Transverse colon (tissue), 4 donors: ENCODE results near the gene ONECUT3. TPM values are rescaled to one million over a fixed set of nuclear protein-coding genes. Genes with fewer than 3 reads are reported as not detected.

Experiments used
- DNase-seq: peaks from one replicate; pipeline ENCODE4 v3.0.0-alpha.2; 2019
- H3K27ac ChIP-seq, 4 donors: fragments of 200-600 bp; sonication (generic); 2 replicates each; pipeline ENCODE4 v1.5.1; 2016 to 2018; ENCODE audit warnings: inconsistent platforms in 4 of 4
- H3K27me3 ChIP-seq: fragments of 200-600 bp; sonication (generic); 2 replicates; pipeline ENCODE4 v1.5.1; 2017; ENCODE audit warnings: inconsistent platforms
- H3K36me3 ChIP-seq, 4 donors: fragments of 200-600 bp; sonication (generic); 2 replicates each; pipeline ENCODE4 v1.5.1; 2017 to 2019; ENCODE audit warnings: inconsistent platforms in 4 of 4
- H3K4me1 ChIP-seq, 4 donors: fragments of 200-600 bp; sonication (generic); 2 replicates each; pipeline ENCODE4 v1.5.1; 2017 to 2020; ENCODE audit warnings: inconsistent platforms in 4 of 4
- H3K4me3 ChIP-seq, 4 donors: fragments of 200-600 bp; sonication (generic); 1 replicate in 1 of 4; 2 replicates in 3 of 4; pipeline versions ENCODE4 v1.5.1 to v1.6.1; 2017 to 2019; ENCODE audit warnings: inconsistent platforms in 4 of 4
- H3K9me3 ChIP-seq, 2 donors: fragments of 200-600 bp; sonication (generic); 2 replicates each; pipeline ENCODE4 v1.5.1; 2017 to 2019; ENCODE audit warnings: inconsistent platforms in 2 of 2
- CTCF ChIP-seq, 5 experiments: fragments of 200-600 bp in 3 of 5; fragments of 450-650 bp in 2 of 5; sonication (generic) in 3 of 5; IDR thresholded peaks; 1 replicate in 2 of 5; 2 replicates in 3 of 5; pipeline ENCODE4 v1.5.1; 2016 to 2017; ENCODE audit warnings: antibody characterized with exemption in 5 of 5, inconsistent platforms in 3 of 5, mild to moderate bottlenecking in 2 of 5, moderate library complexity in 1 of 5
- EP300 ChIP-seq: sonication (generic); formaldehyde crosslinking; IDR thresholded peaks from one replicate; pipeline ENCODE4 v1.6.1; 2017; ENCODE audit warnings: antibody characterized with exemption, low read depth
- POLR2A ChIP-seq: fragments of 450-650 bp; IDR thresholded peaks from one replicate; pipeline ENCODE4 v1.6.1; 2016; ENCODE audit warnings: antibody characterized with exemption, mild to moderate bottlenecking, moderate library complexity
- POLR2AphosphoS5 ChIP-seq, 3 donors: sonication (generic); formaldehyde crosslinking; IDR thresholded peaks; one replicate each; pipeline ENCODE4 v1.6.1; 2016; ENCODE audit warnings: antibody characterized with exemption in 3 of 3
- WGBS, 2 donors: methylation state at CpG; one replicate each; pipeline ENCODE4 v1.1.5; 2018; ENCODE audit warnings: low coverage in 1 of 2; 5-methylcytosine and 5-hydroxymethylcytosine counted together
- in situ Hi-C, 4 donors: fragments of 200-750 bp; cut with MboI; loops; one replicate each; pipeline versions ENCODE4 v1.15.0 to v1.15.1; 2017; ENCODE audit warnings: low sequenced_read_pairs in 3 of 4, low pct_ligation_motif_present in 1 of 4, low pct_unique_long_range_greater_than_20kb in 1 of 4
- intact Hi-C: fragments of 100-400 bp; cut with DNase I; formaldehyde crosslinking; loops from one replicate; pipeline ENCODE4 v1.15.1; 2023; ENCODE audit warnings: low total_unique reads
- total RNA-seq, 4 donors: library from RNA; depleted of rRNA; stranded (reverse); fragments of >200 nt; gene quantifications; one replicate each; pipeline ENCODE4 v1.1.0, GENCODE V29; 2016

Gene ONECUT3
- total RNA-seq, 4 donors from 2014 or later: not detected

GRCh38 chr19:1761528-1762242, 8.4 kb downstream of the ONECUT3 start:
- DNase-seq: no peak
- Histone ChIP-seq H3K27me3 (peaks cover 100% of the 10 kb centered on the region), H3K4me1 (peaks cover 0 to 10% (median 4%) of the 10 kb centered on the region in 4 donors), H3K36me3 (no peaks in the 10 kb centered on the region), H3K4me3 (no peak overlapping the region), H3K27ac (no peak overlapping the region), H3K9me3 (no peaks in the 10 kb centered on the region)
- in situ Hi-C loops: no loop called here
- TF ChIP-seq CTCF (IDR thresholded peaks at IDR 0.05) (no peak), EP300 (no peak), POLR2A (no peak), POLR2AphosphoS5 (IDR thresholded peaks at IDR 0.05) (no peak)
- intact Hi-C loops: loop anchor here (10.0 kb wide), 1 partner anchor 217 kb away; no protein-coding TSS in a partner anchor
- WGBS, 2 donors: 0 to 8% methylated on average over 1 to 21 of the region's 30 CpGs

- H3K9me3 ChIP-seq: no peaks in the 10 kb centered on the region
- no peak overlapping the region for H3K4me3 ChIP-seq
- peaks cover 0 to 5% (median 2%) of the 10 kb centered on the region in 4 donors for H3K4me1 ChIP-seq
- no peaks in the 10 kb centered on the region for H3K36me3 ChIP-seq
- peaks cover 100% of the 10 kb centered on the region for H3K27me3 ChIP-seq
- no peak overlapping the region for H3K27ac ChIP-seq
- in situ Hi-C loops (no loop called here), intact Hi-C loops (loop anchor here (10.0 kb wide), 1 partner anchor 218 kb away; no protein-coding TSS in a partner anchor)
- WGBS, 2 donors: 17% methylated on average over 31 of the region's 56 CpGs; no CpG with 5 or more reads in 1 of the 2 donors
- TF ChIP-seq EP300 (no peak), POLR2AphosphoS5 (IDR thresholded peaks at IDR 0.05) (no peak), CTCF (IDR thresholded peaks at IDR 0.05) (no peak), POLR2A (no peak)
- no peak for DNase-seq
Measured at GRCh38 chr19:1762243-1763117, 9.2 kb downstream of the ONECUT3 start.

- in situ Hi-C loops (no loop called here), intact Hi-C loops (loop anchor here (10.0 kb wide), 1 partner anchor 219 kb away; no protein-coding TSS in a partner anchor)
- DNase-seq: no peak
- WGBS, 2 donors: 17 to 24% methylated on average over 19 to 39 of the region's 39 CpGs
- Histone ChIP-seq H3K27ac (no peak overlapping the region), H3K4me3 (no peak overlapping the region), H3K27me3 (peaks cover 100% of the 10 kb centered on the region), H3K4me1 (no peaks in the 10 kb centered on the region), H3K9me3 (no peaks in the 10 kb centered on the region), H3K36me3 (no peaks in the 10 kb centered on the region)
- TF ChIP-seq POLR2A: no peak
- TF ChIP-seq EP300: no peak
- no peak for TF ChIP-seq POLR2AphosphoS5 (IDR thresholded peaks at IDR 0.05)
- no peak for TF ChIP-seq CTCF (IDR thresholded peaks at IDR 0.05)
Measured at GRCh38 chr19:1763648-1764639, 10.6 kb downstream of the ONECUT3 start.
